Muscle of arm (tissue), 12 donors: ENCODE measurements around the gene FAM83F. TPM values are rescaled to one million over a fixed set of nuclear protein-coding genes. Genes with fewer than 3 reads are reported as not detected.

Source experiments
- DNase-seq: peaks from one replicate; pipeline ENCODE4 v3.0.0-alpha.2; 2013
- polyA plus RNA-seq, 12 donors: library from polyadenylated mRNA; unstranded; fragments of 120-200 nt; gene quantifications; one replicate each; pipeline ENCODE4 v1.2.1, GENCODE V29; 2013; ENCODE audit not compliant: insufficient read length in 12 of 12

FAM83F gene
- polyA plus RNA-seq, 12 donors, result 0.03 to 2.4 (median 0.24) TPM; not detected in 1

- DNase-seq, result no peak
These were observed 32.7 kb upstream of the FAM83F start for GRCh38 chr22:39962071-39962470.

GRCh38 chr22:39965748-39966147, 29.0 kb upstream of the FAM83F start:
- no peak for DNase-seq

GRCh38 chr22:39966470-39966869, 28.3 kb upstream of the FAM83F start:
- DNase-seq, result no peak

- DNase-seq, result no peak
These were observed 27.5 kb upstream of the FAM83F start for GRCh38 chr22:39967103-39967829.

- DNase-seq, result no peak
These were observed 26.5 kb upstream of the FAM83F start for GRCh38 chr22:39967996-39968972.

- DNase-seq, result no peak
These were observed 24.0 kb upstream of the FAM83F start for GRCh38 chr22:39970742-39971141.

- DNase-seq, result no peak
These were observed 22.1 kb upstream of the FAM83F start for GRCh38 chr22:39972641-39973040.

GRCh38 chr22:39973656-39974055, 21.1 kb upstream of the FAM83F start:
- DNase-seq, result no peak

GRCh38 chr22:39974065-39974464, 20.7 kb upstream of the FAM83F start:
- DNase-seq, result no peak

- no peak for DNase-seq
These were observed 15.7 kb upstream of the FAM83F start for GRCh38 chr22:39979048-39979447.

- DNase-seq, result no peak
These were observed 15.3 kb upstream of the FAM83F start for GRCh38 chr22:39979458-39979857.

GRCh38 chr22:39980596-39980995, 14.2 kb upstream of the FAM83F start:
- DNase-seq, result no peak

- no peak for DNase-seq
These were observed 11.4 kb upstream of the FAM83F start for GRCh38 chr22:39983346-39983745.

GRCh38 chr22:39984006-39984405, 10.7 kb upstream of the FAM83F start:
- DNase-seq, result no peak

GRCh38 chr22:39984746-39985145, 10.0 kb upstream of the FAM83F start:
- no peak for DNase-seq

- no peak for DNase-seq
These were observed 9.2 kb upstream of the FAM83F start for GRCh38 chr22:39985383-39986035.

- DNase-seq, result no peak
These were observed 6.2 kb upstream of the FAM83F start for GRCh38 chr22:39988386-39989114.

- DNase-seq, result no peak
These were observed 5.1 kb upstream of the FAM83F start for GRCh38 chr22:39989633-39990032.

GRCh38 chr22:39990686-39991085, 4.1 kb upstream of the FAM83F start:
- no peak for DNase-seq

- DNase-seq, result no peak
These were observed 3.4 kb upstream of the FAM83F start for GRCh38 chr22:39991159-39991860.
